Activated gamma-delta T cell (primary cell): Measurements from ENCODE around the gene ROR1.

Experiments
- DNase-seq: peaks from one replicate; lab custom pipeline; 2025; lab: John Stamatoyannopoulos, UW

The ROR1 gene

GRCh38 chr1:63976006-63976405 lies 202.2 kb downstream of the ROR1 start:
- DNase-seq, result no peak

GRCh38 chr1:63977466-63977865 lies 203.6 kb downstream of the ROR1 start:
- DNase-seq, result no peak

DNA sequence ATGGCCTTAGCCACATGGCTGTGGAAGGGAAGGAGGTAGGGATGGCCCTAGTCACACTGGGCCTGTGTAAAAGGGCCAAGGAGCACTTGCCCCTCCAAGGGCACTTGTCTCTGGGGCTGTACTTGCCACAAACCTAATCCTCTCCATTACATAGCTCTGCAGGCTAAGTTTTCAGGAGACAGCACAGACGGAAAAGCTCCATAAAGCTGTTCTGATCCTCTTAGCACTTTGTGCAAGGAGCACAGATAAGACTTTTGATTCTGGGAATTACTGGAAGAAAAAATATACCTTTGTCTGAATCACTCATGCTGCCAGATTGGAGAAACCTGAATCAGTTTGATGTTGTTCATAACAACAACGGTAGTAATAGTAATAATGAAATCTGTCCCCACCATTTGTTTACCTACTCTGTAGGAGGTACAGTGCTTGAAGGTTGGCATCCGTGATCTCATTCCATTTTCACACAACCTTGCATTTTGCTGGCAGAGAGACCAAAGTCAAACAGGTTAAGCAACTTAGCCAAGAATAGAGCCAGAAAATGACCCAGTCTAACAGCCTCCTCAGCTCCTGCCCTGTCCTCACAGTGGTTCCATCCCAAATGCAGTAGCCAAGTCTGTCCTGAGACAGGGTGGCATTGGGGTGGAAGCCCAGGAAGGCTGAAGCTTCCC lies 207.1 kb downstream of the ROR1 start:
- no peak for DNase-seq

GRCh38 chr1:63981408-63981773 lies 207.6 kb downstream of the ROR1 start:
- no peak for DNase-seq

DNA sequence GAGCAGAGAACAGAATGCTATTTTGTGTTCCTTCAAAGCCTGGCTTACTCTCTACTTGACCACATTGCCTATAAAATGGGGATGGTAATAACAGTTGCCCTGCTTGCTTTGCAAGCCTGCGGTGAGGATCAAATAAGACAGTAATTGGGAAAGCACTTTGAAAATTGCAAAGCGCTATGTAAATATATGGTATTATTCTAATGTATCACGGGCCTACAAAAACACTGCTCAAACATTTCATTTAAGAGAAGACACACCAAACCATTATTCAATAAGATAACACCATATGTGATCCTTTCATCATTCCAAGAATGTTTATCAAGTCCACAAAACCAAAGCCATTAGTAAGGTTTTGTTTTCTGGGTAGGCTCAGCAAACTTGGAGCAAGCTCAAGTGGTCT lies 208.4 kb downstream of the ROR1 start:
- DNase-seq, result no peak

DNA sequence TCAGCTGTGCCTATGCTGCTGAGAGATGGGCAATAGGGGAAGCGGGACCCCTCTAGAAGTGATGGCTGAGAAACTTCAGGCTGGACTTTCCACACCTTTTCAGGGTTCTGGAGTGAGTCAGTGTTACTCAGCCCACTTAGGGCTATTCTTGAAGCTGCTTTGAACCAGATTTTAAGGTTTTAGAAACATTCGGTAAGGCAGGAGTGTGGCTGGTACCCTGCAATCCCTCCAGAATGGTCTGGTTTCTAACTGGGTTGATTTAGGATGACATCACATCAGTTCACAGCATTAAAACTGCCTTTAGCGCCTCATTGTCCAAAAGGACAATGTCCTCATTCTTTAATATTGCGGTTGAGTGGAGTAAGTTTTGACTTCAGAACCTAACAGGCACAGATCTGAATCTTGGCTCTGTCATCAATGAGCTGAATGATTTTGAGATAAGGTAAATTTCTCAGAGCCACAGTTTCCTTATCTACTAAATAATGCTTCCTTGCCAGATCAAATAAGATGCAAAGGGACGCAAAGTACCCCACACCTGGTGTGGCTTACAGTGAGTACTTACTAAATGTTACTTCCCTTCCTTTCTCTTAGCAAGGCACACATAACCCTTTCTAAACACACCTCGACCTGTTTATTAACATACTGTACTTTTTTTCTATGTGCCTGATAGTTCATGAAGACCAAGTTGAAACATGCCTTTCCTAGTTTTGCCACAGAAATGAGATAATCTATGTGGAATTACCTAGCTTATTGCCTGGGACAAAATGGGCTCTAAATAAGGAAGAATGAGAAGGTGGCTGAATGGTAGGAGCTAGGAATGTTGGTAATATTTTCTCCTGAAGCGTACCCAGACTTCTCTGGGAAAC lies 209.8 kb downstream of the ROR1 start:
- DNase-seq, result no peak

- DNase-seq, result no peak
Measured at GRCh38 chr1:63984257-63984929, 210.6 kb downstream of the ROR1 start.

DNA sequence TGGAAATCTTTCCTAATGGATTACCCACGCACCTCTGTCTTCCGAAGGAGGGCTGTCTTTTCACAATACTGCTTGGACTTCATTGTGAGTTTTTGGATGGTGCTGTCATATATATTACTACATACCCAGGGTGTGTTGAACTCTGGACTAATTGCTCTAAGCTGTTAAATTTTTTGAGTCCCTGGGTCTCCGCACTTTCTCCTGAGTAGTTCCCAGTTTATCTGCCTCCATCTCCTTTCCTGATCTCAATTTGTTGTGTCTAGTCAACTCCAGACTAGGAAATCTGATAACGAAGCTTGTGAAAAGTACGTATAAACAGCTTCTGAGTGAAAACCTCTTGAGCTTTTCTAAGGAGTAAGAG lies 211.1 kb downstream of the ROR1 start:
- no peak for DNase-seq

DNA sequence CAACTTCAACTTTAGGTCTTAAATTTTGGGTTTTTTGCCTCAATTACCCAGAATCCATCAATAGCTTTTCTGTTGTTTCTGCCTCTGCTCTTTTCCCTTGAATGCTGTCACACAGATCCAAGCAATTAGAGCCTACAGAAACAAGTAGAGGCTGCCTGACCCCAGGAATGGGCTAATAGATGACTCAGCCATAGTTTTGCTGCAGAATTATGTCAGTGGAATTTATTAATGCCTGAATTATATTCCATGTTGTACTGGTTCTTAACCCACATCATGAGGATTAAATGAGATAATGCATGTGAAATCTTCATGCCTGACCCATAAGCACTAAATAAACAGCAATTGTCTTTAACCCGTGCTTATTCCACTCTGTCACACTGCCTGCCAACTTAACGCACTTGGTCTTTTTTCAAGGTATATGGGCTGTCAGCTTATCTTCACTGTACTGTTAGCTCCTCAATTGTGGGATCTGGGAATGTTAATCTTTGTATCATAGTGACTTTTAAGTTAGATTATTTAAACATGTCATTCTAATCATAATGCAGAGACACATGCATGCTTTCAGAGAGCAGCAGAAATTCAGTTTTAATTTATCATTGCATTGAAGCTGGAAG lies 213.3 kb downstream of the ROR1 start:
- no peak for DNase-seq

GRCh38 chr1:63987628-63988024 lies 213.8 kb downstream of the ROR1 start:
- no peak for DNase-seq

DNA sequence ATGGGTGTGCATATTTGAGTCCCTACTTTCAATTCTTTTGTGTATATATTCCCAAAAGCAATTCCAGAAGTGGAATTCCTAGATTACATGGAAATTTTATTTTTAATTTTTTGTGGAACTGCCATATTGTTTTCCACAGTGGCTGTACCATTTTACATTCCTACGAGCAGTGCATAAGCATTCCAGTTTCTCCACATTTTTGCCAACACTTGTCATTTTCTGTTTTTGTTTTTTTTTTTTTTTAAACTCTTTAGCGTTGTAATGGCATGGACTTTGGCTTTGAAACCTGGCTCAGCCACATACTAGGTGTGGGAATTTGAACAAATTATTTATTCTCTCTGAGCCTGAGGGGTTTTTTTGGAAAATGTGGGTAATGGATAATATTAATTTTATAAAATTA lies 215.1 kb downstream of the ROR1 start:
- no peak for DNase-seq

DNA sequence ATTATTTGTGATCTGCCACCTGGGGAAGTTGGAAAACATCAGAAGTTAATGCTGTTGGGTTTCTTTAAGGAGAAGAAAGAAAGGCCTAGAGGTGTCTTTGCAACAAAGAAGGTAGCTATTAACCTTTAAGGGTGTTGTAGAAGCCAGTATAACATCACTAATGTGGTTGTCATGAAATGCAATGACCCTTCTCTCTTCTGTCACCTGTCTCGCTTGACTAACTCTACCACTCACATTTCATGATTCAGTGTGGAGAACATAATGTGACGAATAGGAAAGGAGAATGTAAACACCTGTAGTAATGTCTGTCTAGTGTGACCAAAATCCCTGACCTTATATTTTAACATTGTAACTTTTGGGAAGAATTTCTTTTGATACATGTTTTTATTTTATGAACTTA lies 217.9 kb downstream of the ROR1 start:
- DNase-seq, result no peak

GRCh38 chr1:64000021-64000420 lies 226.2 kb downstream of the ROR1 start:
- no peak for DNase-seq

DNA sequence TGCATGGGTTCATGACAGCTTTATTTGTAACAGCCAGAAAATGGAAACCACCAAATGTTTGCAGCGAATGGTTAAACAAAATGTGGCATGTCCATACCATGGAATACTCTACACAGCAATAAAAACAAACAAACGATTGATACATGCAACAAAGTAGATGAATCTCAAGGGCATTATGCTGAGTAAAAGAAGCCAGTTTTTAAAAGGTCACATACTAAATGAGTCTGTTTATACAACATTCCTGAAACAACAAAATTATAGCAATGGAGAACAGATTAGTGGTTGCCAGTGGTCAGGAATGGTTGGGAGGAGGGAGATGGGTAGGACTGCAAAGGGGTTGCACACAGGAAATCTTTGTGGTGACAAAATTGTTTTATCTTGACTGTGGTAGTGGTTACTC lies 227.2 kb downstream of the ROR1 start:
- DNase-seq, result no peak

DNA sequence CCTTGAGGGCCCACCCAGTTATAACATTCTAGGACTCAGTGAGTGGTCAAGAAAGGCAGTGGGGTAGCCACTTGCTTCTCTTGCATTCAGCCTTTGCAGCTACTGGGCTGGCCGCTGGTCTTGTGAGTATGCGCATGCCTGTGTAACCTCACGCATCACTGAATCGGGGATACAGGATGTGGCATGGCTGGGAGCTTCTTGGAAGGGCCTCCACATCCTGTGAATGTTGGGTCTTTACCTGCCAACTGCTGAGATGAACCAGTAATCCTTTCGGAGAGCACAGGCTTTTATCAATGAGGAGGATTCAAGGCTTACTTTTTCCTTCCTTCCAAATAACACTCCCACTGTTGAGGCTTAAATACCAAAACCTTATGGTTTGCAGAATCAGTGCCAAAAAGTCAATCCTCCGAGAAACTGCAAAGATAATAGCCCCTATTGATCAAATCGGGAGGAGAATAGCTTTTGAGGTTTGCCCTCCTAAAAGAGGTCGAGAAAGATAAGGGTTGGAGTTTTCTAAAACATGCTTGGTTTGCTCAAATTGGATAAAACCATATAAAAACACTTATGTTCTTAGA lies 230.7 kb downstream of the ROR1 start:
- DNase-seq, result no peak

DNA sequence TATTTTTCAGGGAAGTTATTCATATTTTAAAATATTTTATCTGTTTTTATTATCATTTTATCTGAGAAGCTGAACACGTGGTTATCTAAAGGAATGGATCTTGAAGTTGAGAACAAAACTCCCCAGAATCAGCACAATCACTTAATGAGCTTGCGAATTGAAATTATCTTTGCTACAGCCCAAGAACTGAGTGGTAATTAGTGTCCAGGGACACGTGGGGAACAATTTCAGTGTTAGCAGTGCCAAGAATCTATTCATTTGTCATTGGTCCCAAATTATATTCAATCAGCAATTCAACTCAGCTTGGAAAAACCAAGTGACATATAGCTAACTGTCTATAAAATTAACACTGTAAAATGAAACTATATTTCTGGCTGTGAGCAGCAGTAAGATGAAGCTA lies 232.0 kb downstream of the ROR1 start:
- DNase-seq, result no peak

DNA sequence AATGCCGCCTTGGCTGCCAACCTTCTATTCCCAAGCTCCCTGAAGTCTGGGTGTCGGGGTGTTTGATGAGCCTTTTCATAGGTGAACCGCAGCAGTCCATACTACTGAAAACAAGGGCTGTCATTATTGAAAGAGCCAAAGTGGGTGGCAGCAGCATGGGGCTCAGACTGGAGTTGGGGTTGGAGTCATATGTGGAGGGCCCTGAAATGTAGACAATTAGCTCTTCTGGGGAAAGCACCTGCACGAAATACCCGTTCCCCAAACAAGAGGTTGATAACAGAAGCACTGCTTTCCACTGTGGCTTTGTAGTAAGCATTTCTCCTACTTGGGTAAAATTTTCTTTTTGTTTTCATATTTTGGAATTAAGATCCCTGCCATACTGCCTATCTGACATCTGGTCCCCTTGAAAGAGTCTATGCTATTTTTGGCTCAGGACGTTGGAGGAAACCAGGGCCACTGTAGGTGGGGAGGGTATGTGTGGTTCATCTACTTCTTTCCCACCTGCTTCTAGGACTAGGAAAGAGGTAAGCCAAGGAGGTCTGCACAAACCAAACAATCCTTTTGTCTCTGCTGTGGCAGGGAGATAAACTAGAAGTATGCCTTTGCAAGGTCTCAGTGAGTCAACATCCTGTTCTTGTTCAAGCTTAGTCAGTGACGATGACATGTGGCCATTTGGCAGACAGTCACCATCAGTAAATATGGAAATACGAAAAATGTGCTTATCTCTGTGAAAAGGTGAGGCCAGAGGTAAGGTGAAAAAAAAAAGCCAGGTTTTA lies 232.6 kb downstream of the ROR1 start:
- DNase-seq, result no peak

DNA sequence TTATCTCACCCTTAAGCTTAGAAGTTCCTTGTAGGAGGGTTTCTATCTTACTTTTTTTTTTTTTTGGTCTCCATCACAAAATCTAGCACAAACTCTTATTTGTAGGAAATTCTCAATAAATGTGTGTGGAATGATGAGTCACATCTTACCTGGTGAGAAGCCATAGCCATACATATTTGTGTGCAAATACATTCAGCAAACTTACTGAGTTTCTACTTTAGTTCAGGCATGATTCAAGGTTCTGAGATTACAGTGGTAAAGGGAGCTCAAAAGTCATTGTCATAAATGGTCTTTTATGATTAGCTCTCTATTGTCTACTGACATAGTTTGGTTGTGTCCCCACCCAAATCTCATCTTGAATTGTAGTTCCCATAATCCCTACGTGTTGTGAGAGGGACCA lies 236.5 kb downstream of the ROR1 start:
- no peak for DNase-seq

- no peak for DNase-seq
Measured at GRCh38 chr1:64013395-64013794, 239.6 kb downstream of the ROR1 start.

- DNase-seq, result no peak
Measured at GRCh38 chr1:64019818-64020217, 246.0 kb downstream of the ROR1 start.

DNA sequence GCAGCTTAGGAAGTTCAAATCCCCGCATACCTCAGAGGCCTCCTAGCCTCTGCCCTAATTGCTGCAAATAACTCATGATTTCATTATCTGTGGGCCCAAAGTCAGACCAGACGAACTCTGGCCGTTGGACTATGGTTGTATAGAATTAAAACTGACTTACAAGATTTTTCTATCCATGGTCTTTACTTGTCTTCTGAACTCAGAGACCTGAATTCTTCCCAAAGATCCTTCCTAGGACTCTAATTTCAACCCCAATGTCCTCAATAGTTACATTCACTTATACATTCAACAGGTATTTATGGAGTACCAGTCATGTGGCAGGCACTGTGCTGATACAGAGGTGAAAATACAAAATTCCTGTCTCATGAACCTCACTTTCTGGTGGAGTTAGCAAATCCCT lies 247.2 kb downstream of the ROR1 start:
- no peak for DNase-seq

- no peak for DNase-seq
Measured at GRCh38 chr1:64025051-64025450, 251.2 kb downstream of the ROR1 start.
